A549 (cell line): ENCODE measurements around the gene ARID1B. TPM values are rescaled to one million over a fixed set of nuclear protein-coding genes. Genes with fewer than 3 reads are reported as not detected.

Experiments used
- ATAC-seq, 2 experiments: fragments of 200-7000 bp in 1 of 2; fragments of >200 bp in 1 of 2; cut with Nextera tagmentation in 1 of 2; cut with Tn5 transposase in 1 of 2; 3 replicates each; pipeline versions ENCODE4 v1.8.0 to v1.9.1; 2018 to 2020; ENCODE audit warnings: mild to moderate bottlenecking in 1 of 2, moderate library complexity in 1 of 2
- CTCF ChIA-PET: fragments of 300-600 bp; sonication (Branson Sonifier 250); formaldehyde crosslinking; extraction: SDS; loops from one replicate; lab custom pipeline; 2021; ENCODE audit warnings: antibody characterized with exemption, inconsistent platforms; lab: Yijun Ruan, JAX
- POLR2A ChIA-PET: fragments of 350-600 bp; formaldehyde crosslinking; extraction: SDS; loops from one replicate; lab custom pipeline; 2021; ENCODE audit warnings: antibody characterized with exemption, inconsistent platforms; lab: Yijun Ruan, JAX
- DNase-seq, 2 experiments: peaks; one replicate each; pipeline versions ENCODE4 v3.0.0 to v3.0.0-alpha.2; 2011 to 2016; ENCODE audit warnings: low read depth in 1 of 2, low spot score in 1 of 2
- FAIRE-seq: peaks from 2 replicates; lab custom pipeline; 2011; peaks lifted over from hg19 to GRCh38; lab: Jason Lieb, UNC
- H3K27ac ChIP-seq, 2 experiments: fragments of >200 bp; sonication (Bioruptor Twin); formaldehyde crosslinking; 3 replicates each; pipeline ENCODE4 v1.5.1; 2016 to 2017
- H3K4me1 ChIP-seq: fragments of >200 bp; sonication (Bioruptor Twin); formaldehyde crosslinking; 3 replicates; pipeline ENCODE4 v1.6.1; 2016
- H3K4me2 ChIP-seq: fragments of >200 bp; sonication (Bioruptor Twin); formaldehyde crosslinking; 3 replicates; pipeline ENCODE4 v1.6.1; 2016
- H3K4me3 ChIP-seq: fragments of >200 bp; sonication (Bioruptor Twin); formaldehyde crosslinking; 3 replicates; pipeline ENCODE4 v1.5.1; 2016
- H3K9me3 ChIP-seq: fragments of >200 bp; sonication (Bioruptor Twin); formaldehyde crosslinking; 3 replicates; pipeline ENCODE4 v1.6.1; 2016
- CBX2 ChIP-seq: fragments of 200-600 bp; sonication (generic); IDR thresholded peaks from 2 replicates; pipeline ENCODE4 v1.6.1; 2016; ENCODE audit warnings: low read depth, mild to moderate bottlenecking, borderline replicate concordance
- CBX8 ChIP-seq: fragments of 200-600 bp; sonication (generic); IDR thresholded peaks from 2 replicates; pipeline ENCODE4 v1.6.1; 2016
- CHD2 ChIP-seq: fragments of 150-350 bp; IDR thresholded peaks from 2 replicates; pipeline ENCODE4 v1.6.1; 2014; ENCODE audit warnings: low read length; ENCODE audit not compliant: partially characterized antibody
- CHD4 ChIP-seq: fragments of 200-600 bp; sonication (generic); IDR thresholded peaks from 2 replicates; pipeline ENCODE4 v1.6.1; 2016; ENCODE audit warnings: antibody characterized with exemption, mild to moderate bottlenecking, borderline replicate concordance
- ESRRA ChIP-seq: fragments of 150-350 bp; IDR thresholded peaks from 2 replicates; pipeline ENCODE4 v1.6.1; 2014; ENCODE audit warnings: mild to moderate bottlenecking, low read length, borderline replicate concordance
- HES2 ChIP-seq: fragments of >200 bp; sonication (Bioruptor Twin); formaldehyde crosslinking; IDR thresholded peaks from 2 replicates; pipeline ENCODE4 v1.6.1; 2016
- HEYL ChIP-seq: fragments of 250-450 bp; sonication (Bioruptor Pico); IDR thresholded peaks from 2 replicates; pipeline ENCODE4 v1.8.0; 2021; ENCODE audit warnings: mild to moderate bottlenecking, moderate library complexity
- MAZ ChIP-seq: fragments of 150-350 bp; IDR thresholded peaks from 2 replicates; pipeline ENCODE4 v1.6.1; 2014; ENCODE audit warnings: antibody characterized with exemption, low read depth, low read length, borderline replicate concordance
- NPAS2 ChIP-seq: fragments of 250-450 bp; sonication (Bioruptor Pico); IDR thresholded peaks from 2 replicates; pipeline ENCODE4 v1.8.0; 2022; ENCODE audit warnings: mild to moderate bottlenecking, moderate library complexity, borderline replicate concordance
- NR3C1 ChIP-seq: fragments of >200 bp; sonication (Bioruptor Twin); formaldehyde crosslinking; IDR thresholded peaks from 3 replicates; pipeline ENCODE4 v1.6.1; 2017
- PBX3 ChIP-seq: IDR thresholded peaks from 2 replicates; pipeline ENCODE4 v1.6.1; 2012
- POLR2A ChIP-seq: IDR thresholded peaks from 2 replicates; pipeline ENCODE4 v1.6.1; 2012; ENCODE audit warnings: mild to moderate bottlenecking, low read length
- RCOR1 ChIP-seq: fragments of 150-350 bp; IDR thresholded peaks from 2 replicates; pipeline ENCODE4 v1.6.1; 2014; ENCODE audit warnings: antibody characterized with exemption, low read length, low read depth
- RFX5 ChIP-seq: fragments of 450-650 bp; IDR thresholded peaks from 2 replicates; pipeline ENCODE4 v1.7.1; 2014; ENCODE audit warnings: antibody characterized with exemption, mild to moderate bottlenecking, moderate library complexity
- SMC3 ChIP-seq: fragments of >200 bp; sonication (Bioruptor Twin); formaldehyde crosslinking; IDR thresholded peaks from 3 replicates; pipeline ENCODE4 v1.6.1; 2018; ENCODE audit warnings: inconsistent platforms
- SREBF2 ChIP-seq: fragments of 450-650 bp; IDR thresholded peaks from 2 replicates; pipeline ENCODE4 v1.6.1; 2014; ENCODE audit warnings: mild to moderate bottlenecking, moderate library complexity
- ZC3H11A ChIP-seq: fragments of 450-650 bp; IDR thresholded peaks from 2 replicates; pipeline ENCODE4 v1.6.1; 2014; ENCODE audit warnings: antibody characterized with exemption, mild to moderate bottlenecking
- ZSCAN20 ChIP-seq: fragments of 250-450 bp; sonication (Bioruptor Pico); IDR thresholded peaks from 2 replicates; pipeline ENCODE4 v1.8.0; 2022; ENCODE audit warnings: mild to moderate bottlenecking, moderate library complexity
- WGBS: methylation state at CpG from one replicate; pipeline ENCODE4 v1.1.6; 2017; ENCODE audit errors: missing lambda C conversion rate; 5-methylcytosine and 5-hydroxymethylcytosine counted together
- polyA plus RNA-seq, 4 experiments: library from polyadenylated mRNA; depleted of rRNA in 3 of 4; stranded (reverse); fragments of >200 nt; fragmentation: RNase III in 1 of 4; extraction: RNeasy Plus Mini Kit Qiagen cat#74134 plus additional on column Dnase treatment in 1 of 4; gene quantifications; 2 replicates in 3 of 4; 3 replicates in 1 of 4; pipeline ENCODE4 v1.2.3, GENCODE V29; 2011 to 2017
- TF ChIP-seq, protein P1 (sequence below): fragments of 450-650 bp; IDR thresholded peaks from 2 replicates; pipeline ENCODE4 v1.6.1; 2014; ENCODE audit warnings: antibody characterized with exemption
- TF ChIP-seq, protein P2 (sequence below): fragments of 150-350 bp; IDR thresholded peaks from 2 replicates; pipeline ENCODE4 v1.6.1; 2014; ENCODE audit warnings: low read depth, mild to moderate bottlenecking, low read length

Gene ARID1B
- polyA plus RNA-seq, 2 of the 4 experiments (the other 2 are of a cell fraction) = 13.5 to 16.3 TPM

GRCh38 chr6:156767603-156768467 lies 9.3 kb upstream of the ARID1B start:
- WGBS = 83% methylated on average over 9 of the region's 9 CpGs
- FAIRE-seq (no peak), ATAC-seq (no peak), DNase-seq (no peak)
- ChIA-PET CTCF (no interaction called here), POLR2A (no interaction called here)
- no peak overlapping the region for H3K4me3 ChIP-seq
- no peaks in the 10 kb centered on the region for H3K4me1 ChIP-seq
- TF ChIP-seq RCOR1 (no peak), PBX3 (no peak), CBX2 (no peak), SREBF2 (no peak), MAZ (no peak), NR3C1 (no peak)
- H3K9me3 ChIP-seq = no peaks in the 10 kb centered on the region
- H3K4me2 ChIP-seq = no peak overlapping the region
- no peak overlapping the region for H3K27ac ChIP-seq

DNA sequence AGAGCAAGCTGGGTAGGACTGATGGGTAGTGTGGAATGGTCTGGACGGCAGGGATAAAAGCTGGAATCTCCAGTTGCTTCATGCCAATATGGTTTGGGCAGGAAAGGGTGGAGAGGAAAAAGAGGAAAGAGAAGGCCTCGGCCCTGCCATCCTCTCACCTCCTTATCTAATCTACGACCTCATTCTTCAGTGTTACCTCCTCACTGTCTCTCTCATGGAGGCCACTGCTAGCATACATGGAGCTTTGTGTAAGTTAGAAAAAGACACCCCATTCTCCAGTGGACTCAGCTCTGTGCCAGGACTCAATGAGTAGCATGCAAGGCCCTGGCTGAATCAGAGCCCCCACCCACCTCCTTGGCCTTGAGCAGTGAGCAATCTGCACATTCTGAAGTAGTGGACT lies 6.1 kb upstream of the ARID1B start:
- Histone ChIP-seq H3K4me3 (no peak overlapping the region), H3K9me3 (no peaks in the 10 kb centered on the region), H3K4me1 (peaks cover 18% of the 10 kb centered on the region), H3K4me2 (no peak overlapping the region), H3K27ac (no peak overlapping the region)
- 73% methylated on average over 3 of the region's 3 CpGs for WGBS
- no peak for TF ChIP-seq HES2
- TF ChIP-seq, protein P1, sequence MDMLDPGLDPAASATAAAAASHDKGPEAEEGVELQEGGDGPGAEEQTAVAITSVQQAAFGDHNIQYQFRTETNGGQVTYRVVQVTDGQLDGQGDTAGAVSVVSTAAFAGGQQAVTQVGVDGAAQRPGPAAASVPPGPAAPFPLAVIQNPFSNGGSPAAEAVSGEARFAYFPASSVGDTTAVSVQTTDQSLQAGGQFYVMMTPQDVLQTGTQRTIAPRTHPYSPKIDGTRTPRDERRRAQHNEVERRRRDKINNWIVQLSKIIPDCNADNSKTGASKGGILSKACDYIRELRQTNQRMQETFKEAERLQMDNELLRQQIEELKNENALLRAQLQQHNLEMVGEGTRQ = no peak
- no peak for TF ChIP-seq CBX8
- no peak for TF ChIP-seq CHD4
- no peak for TF ChIP-seq POLR2A
- TF ChIP-seq HEYL (CRISPR knock-in tag) = no peak
- TF ChIP-seq RFX5 = no peak
- TF ChIP-seq NR3C1 = no peak
- TF ChIP-seq SMC3 = no peak
- ChIA-PET CTCF (no interaction called here), POLR2A (interaction anchor here (0.8 kb wide), 1 partner anchor 388 kb away, joined by 3 read pairs; no protein-coding TSS in a partner anchor)
- FAIRE-seq = no peak
- no peak for DNase-seq
- ATAC-seq = no peak

DNA sequence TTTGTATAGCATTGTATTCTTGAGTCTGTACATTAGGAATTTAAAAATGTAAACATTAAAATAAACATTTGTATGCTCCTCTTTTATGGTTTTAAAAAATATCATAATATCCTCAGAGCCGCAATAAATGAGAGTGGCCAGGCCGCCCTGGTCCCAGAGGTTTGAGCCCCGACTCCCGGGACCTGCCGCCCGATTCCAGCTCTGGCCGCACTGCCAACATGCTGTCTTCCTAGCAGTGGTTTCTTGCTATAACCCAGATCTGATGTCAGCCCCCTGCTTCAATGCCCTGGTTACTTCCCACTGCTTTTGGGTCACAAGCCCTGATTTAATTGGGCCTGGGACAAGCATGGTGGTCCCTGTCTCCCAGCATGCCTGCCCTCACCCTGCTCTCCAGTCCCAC lies 5.4 kb upstream of the ARID1B start:
- Histone ChIP-seq H3K27ac (no peak overlapping the region), H3K4me1 (peaks cover 20% of the 10 kb centered on the region), H3K4me2 (no peak overlapping the region), H3K9me3 (no peaks in the 10 kb centered on the region), H3K4me3 (no peak overlapping the region)
- CTCF ChIA-PET = interaction anchor here (0.6 to 0.8 kb wide), 2 partner anchors 274 to 287 kb away, joined by 3 read pairs; no protein-coding TSS in a partner anchor
- ATAC-seq (no peak), FAIRE-seq (no peak), DNase-seq (no peak)
- TF ChIP-seq CHD2 = no peak
- TF ChIP-seq POLR2A = no peak
- TF ChIP-seq ZC3H11A = no peak
- no peak for TF ChIP-seq ESRRA
- TF ChIP-seq, protein P2, sequence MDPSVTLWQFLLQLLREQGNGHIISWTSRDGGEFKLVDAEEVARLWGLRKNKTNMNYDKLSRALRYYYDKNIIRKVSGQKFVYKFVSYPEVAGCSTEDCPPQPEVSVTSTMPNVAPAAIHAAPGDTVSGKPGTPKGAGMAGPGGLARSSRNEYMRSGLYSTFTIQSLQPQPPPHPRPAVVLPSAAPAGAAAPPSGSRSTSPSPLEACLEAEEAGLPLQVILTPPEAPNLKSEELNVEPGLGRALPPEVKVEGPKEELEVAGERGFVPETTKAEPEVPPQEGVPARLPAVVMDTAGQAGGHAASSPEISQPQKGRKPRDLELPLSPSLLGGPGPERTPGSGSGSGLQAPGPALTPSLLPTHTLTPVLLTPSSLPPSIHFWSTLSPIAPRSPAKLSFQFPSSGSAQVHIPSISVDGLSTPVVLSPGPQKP = no peak
- no peak for TF ChIP-seq ZSCAN20 (CRISPR knock-in tag)
- TF ChIP-seq NPAS2 (CRISPR knock-in tag) = no peak
- POLR2A ChIA-PET = no interaction called here
- WGBS = 93% methylated on average over 7 of the region's 7 CpGs
